Measurements from ENCODE around the gene FBF1.

Gene FBF1

DNA sequence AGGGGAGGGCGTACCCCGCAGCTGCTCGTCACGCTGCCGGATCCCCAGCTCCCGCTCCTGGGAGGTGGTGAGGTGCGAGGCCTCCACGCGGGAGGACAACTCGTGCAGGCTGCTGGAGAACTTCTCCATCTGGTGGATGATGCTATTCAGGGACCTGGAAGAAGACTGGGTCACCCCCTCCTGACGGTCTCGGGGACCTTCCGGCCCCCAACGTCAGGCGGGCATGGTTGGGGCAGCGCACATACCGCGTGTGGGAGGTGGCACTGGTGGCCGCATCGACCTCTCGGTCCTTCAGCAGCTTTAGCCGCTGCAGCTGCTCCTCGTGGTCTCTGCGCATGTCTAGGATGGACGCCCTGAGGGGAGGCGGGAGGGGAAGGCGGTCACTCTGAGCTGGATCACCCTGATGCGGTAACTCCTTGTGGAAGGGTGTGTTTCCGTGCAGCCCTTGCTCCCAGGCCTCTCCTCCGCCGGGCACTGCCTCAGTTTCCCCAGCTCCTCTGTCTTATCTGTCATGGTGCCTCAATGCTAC is 22.9 kb downstream of the FBF1 start:
- in situ Hi-C loops (cut with MboI; ENCODE audit: low sequenced_read_pairs) = no loop called here

DNA sequence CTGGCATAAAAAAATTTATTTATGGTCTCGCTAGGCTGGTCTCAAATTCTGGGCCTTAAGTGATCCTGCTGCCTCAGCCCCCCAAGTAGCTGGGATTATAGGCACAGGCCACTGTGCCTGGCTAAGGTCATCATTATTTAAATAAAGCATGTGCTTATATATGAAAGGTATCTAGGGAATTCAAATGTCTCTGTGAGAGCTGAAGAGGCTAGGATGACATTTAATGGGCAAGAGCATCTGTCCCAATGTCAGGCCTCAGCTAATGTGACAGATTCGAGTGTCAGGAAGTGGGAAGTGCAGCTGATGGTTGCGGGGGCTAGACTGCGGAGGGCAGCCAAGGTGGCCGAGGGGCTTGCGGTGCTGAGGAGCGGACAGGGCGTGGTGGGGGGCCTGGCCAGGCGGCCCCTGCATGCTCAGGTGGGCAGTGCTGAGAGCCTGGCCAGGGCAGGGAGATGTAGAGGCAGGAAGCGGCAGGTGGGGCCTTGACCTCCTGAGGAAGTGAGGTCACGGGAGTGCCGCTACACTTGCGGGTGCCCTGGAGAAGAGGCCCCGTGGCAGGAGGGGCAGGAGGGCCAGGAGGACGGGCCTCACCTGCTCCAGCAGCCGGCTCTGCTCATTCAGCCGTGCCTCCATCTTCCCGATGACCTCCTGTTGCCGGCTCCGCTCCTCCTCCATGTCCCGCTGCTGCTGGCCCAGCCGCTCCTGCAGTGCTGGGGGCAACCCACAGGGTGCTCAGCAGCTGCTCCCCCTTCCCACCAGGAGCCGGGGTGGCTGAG is 23.5 kb downstream of the FBF1 start:
- in situ Hi-C loops (cut with MboI; ENCODE audit: low sequenced_read_pairs) = no loop called here

DNA sequence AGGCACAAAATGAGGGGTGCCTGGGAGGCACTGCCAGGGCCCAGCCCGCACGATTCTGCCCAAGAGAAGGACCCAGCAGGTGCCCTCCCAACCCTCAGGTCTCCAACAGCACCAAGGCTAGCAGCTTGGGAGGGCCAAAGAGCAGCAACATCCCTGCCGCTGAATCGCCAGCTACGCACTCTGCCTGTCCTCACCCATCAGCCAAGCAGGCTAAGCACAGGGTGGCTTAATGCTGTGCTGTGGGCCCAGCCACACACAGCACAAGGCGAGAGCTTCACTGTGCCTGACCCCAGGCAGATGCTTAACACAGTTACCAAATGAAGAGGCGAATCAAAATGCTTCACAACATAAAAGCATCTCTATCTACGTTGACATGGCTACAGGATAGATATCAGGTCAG is 25.6 kb downstream of the FBF1 start:
- in situ Hi-C loops (cut with MboI; ENCODE audit: low sequenced_read_pairs) = no loop called here

DNA sequence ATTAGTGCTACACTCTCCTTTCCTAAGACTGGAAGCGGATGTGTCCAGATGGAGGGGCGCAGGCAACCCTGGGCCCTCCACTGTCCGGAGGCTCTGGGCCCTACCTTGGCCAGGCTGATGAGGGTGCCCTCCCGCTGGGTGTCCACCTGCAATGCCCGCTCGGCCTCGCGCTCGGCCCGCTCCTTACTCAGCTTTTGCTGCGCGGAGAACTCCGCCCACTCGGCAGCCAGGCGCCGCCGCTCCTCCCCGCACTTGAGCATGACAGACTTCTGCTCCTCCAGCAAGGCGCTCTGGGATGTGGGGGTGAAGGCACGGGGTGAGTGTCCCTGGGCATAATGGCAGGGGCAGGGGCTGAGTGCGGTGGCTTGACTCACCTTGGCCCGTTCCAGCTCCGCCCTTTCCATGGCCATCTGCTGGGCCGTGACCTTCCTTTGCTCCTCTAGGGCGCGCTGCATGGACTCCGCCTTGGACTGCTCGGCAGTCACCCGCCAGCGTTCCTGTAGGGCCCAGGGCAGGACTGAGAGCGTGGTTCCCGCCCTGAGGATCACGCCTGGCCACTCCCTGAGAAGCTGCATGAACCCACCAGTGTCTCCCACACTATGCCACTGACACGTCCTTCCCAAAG is 26.1 kb downstream of the FBF1 start:
- in situ Hi-C loops (cut with MboI; ENCODE audit: low sequenced_read_pairs) = no loop called here

DNA sequence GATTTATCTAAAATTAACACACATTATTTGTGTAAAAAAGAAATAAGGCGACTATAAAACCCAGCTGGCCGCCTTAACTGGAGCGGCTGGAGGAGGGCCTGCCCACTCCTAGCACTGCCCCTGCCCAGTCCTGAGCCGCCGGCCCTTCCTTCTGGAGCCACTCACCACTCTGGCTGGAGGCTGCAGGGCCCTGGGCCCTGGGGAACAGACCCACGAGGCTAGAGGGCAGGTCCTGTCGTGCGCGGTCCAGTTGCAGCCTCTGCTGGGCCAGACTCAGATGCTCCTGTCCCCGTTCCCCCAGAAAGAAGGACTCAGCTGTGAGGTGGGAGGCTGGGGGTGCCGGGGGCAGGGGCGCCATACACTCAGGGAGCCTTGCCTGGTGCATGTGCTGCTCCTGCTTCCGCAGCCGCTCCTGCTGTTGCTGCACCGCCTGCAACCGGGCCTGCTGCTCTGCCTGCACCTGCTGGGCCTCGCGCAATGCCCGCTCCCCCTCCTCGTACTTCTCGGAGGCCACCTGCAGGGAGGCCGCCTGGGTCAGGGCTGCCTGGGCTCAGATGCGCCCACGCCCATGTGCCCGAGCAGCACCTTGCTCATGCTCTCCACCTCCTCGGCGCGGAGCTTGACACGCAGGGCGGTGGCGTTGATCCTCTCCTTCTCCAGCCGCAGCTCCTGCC is 27.2 kb downstream of the FBF1 start:
- in situ Hi-C loops (cut with MboI; ENCODE audit: low sequenced_read_pairs) = no loop called here

DNA sequence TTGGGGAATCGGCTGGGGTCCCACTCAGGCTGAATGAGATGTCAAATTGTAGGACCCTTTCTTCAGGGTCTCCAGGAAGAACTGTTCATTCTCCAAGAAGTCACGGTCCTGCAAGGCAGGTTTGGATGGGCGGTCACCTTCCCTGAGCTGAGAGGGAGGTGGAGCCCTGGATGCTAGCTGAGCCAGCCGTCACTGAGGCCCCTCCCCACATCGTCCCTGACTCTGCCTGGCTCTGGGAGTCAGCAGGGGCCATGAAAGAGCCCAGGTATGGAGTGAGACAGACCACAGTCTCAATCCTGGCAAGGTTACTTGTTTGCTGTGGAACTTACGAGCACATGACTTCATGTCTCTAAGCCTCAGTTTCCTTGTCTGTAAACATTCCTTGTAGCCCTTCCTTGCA is 30.1 kb downstream of the FBF1 start:
- in situ Hi-C loops (cut with MboI; ENCODE audit: low sequenced_read_pairs) = no loop called here

DNA sequence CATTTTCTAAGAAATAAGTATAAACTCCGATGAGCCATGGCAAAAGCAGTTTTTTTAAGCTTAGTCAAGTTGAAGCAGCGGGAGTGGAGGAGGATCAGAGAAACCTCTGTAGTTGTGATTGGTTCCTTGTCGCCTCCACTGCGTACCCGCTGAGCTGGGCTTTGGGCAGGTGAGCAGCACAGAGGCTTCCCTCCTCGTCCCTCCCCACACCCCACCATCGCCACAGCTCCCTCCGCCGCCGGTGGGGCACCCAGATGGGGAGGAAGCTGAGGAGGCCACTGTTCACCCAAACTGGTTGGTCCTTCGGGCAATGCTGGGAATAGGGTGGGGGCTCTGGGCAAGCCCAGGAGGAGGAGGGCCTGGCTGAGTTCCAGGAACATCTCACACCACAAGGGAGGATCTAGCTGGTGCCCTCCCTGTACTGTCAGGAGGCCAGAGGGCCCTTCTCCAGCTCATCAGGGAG is 31.0 kb downstream of the FBF1 start:
- in situ Hi-C loops (cut with MboI; ENCODE audit: low sequenced_read_pairs) = no loop called here

DNA sequence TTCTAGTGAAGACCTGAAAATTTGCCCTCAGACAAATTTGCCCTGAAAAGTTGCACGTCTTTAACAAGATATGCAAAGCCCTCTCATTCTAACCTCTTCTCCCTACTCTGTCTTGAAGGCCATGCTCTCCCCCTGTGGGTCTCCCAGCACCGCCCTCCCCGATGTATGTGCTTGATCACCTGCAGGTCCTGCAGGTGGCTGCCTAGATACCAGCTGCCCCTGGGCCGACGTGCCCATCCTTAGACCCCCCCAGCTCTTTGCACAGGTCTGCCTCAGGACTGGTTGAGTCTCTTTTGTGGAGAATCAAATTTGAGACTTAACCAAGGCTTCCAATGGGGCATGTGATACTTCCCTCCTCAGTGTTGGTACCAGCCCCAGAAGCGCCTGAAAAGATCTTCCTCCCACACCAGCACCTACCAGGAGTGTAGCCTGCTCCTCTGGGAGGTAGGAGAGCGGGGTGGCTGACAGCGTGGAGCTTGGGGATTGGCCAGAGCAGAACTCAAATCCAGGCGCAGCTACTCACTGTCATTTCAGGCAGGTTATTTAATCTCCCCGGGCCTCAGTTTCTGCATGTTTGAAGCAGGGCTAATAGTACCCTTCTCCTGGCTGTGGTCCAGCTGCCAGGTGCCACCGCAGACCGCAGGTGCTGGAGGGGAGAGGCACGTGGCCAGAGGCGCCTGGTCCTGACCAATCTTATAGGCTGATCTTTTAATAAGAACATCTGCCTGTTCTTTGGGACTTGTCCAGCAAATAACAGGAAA is 31.6 kb downstream of the FBF1 start:
- in situ Hi-C loops (cut with MboI; ENCODE audit: low sequenced_read_pairs) = no loop called here

DNA sequence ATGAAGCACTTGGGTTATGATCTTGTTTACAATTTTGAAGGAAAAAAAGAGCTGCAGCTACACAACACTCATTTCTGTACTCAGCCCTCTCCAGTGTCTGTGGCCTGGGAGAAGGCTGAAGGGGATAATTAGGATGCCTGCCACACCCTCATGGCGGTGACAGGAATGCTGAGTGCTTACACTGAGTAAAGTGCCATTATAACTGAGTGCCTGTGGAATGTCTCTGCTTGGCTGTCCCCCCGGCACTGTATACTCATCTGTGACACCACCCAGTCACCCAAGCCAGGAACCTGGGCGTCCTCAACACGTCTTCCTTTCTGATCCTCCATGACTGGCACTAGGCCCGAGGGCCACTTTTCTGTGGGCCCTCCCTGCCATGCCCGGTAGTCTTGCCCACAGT is 32.6 kb downstream of the FBF1 start:
- in situ Hi-C loops (cut with MboI; ENCODE audit: low sequenced_read_pairs) = no loop called here

DNA sequence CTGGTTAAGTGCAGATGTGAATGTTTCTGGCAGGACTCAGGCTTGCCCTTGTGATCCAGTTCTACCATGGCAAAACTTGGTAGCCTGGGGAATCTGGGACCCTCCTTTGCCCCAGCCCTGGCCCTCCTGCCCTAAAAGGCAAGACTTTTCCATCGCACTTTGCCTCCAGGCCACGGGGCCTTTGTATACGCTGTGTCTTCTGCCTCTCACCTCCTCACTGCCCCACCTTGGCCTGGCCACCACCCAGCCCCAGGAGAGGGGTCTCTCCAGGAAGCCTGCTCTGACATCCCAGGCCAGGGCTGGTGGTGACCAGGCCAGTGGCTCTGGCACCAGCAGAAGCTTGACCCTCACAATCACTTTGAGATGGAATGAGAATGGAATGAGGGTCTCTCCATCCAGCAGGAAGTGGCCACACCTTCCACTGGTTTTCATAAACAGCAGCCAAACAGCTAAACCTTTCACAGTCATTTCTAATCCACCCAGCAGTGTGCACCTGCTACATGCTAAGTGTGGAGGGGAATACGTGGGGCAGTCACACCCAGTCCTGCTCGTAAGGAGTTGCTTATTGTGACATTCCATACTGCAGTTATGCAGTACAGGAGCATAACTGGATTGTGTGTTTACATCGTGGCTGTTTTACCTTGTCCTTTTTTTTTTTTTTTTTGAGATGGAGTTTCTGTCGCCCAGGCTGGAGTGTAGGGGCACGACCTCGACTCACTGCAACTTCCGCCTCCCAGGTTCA is 34.5 kb downstream of the FBF1 start:
- in situ Hi-C loops (cut with MboI; ENCODE audit: low sequenced_read_pairs) = no loop called here

DNA sequence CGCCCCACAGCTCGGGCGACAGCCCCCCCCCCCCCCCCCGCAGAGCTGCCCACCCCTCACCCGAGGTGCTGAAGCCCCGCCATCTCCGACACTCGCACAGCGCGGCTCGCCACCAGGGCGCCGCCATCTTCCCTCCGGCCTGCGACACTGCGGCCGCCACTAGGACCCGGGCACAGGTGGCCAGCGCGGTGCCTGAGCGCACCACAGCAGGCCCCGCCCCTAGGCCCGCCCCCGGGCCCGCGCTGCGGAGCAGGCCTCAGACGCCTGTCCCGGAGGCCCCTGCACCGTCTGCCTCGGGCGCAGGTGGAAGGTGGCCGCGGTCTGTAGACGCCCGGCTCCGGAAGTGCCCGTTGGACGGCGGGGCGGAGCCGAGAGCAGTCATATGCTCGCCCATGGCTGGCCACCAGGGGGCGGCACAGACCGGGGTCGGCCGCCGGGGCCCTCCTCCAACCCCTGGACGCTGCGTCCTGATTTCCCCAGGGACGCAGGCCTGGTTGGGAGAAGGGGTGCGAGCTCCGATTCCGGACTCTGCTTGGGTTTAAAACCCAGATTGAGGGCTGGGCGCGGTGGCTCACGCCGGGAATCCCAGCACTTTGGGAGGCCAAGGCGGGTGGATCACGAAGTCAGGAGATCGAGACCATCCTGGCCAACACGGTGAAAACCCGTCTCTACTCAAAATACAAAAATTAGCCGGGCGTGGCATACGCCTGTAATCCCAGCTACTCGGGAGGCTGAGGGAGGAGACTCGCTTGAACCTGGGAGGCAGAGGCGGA is 35.9 kb downstream of the FBF1 start, which contains the start of gene MRPL38:
MRPL38 (minus strand) TSS at position 136 of the 773 bp plus-strand sequence; CDS start at position 127, 9 bp downstream.
- in situ Hi-C loops (cut with MboI; ENCODE audit: low sequenced_read_pairs) = no loop called here

DNA sequence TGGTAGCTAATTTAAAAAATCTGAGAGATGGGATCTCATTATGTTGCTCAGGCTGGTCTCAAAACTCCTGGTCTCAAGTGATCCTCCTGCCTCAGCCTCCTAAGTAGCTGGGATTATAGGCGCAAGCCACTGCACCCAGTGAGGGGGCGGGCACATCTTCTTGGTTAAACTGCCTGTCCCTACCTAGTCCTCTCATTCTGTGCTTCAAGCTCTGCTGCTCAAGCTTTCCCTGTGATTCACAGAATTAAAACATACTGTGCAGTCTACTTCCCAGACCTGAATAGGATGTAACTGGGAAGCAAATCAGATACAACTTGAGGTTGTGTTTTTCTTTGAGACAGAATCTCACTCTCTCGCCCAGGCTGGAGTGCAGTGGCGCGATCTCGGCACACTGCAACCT is 38.4 kb downstream of the FBF1 start:
- in situ Hi-C loops (cut with MboI; ENCODE audit: low sequenced_read_pairs) = no loop called here

DNA sequence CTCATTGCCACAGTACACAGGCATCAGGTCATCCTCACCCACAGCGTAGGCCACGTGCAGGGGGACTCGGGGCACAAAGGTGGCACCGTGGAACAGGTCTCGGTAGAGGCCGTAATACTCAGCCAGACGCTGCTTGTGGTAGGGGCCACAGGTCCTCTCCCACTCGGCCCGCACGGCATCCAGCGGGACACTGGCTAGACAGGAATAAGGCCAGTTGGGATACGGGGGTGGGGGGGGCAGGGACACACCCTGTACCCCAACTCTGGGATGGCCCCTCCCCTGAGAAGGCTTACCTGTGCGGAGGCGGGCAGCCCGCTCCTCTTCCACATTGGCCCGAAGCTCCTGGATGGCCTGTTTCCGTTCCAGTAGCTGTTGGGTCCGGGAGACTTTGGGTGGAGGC is 39.1 kb downstream of the FBF1 start:
- in situ Hi-C loops (cut with MboI; ENCODE audit: low sequenced_read_pairs) = no loop called here

DNA sequence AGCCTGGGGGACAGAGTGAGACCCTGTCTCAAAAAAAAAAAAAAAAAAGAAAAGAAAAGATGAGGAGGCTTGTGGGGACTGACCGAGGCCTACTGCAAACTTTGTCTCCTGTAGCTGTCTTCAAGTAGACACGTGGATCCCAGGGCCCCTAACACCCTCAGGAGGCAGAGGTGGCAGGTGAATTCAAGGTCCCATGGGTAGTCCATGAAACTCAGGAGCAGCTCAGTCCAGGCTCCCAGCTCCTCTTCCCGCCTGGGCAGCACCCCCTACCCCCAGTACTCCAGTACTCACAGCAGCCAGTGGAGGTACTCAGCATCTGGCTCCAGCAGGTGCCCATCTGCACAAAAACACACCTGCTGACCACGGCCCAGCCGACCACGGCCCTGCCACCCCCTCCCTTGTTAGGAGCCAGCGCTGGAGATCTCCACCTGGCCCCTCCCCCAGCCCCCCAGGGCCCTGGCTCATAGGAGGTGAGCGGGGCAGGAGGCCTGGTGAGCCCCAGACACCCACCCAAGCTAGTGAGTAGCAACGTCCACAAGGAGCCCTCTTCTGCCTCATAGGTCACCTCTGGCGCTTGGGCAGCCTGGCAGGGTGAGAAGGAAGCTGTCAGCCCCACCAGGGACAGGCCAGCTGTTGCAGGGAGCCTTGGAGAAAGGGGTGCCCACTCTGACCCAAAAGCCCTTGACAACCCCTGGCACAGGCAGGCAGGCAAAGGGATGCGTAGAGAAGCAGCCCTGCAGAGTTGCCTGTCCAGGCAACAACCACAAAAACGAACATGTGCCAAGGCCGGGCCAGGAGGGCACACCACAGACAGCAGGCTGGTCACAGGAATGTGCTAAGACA is 39.9 kb downstream of the FBF1 start:
- in situ Hi-C loops (cut with MboI; ENCODE audit: low sequenced_read_pairs) = no loop called here

DNA sequence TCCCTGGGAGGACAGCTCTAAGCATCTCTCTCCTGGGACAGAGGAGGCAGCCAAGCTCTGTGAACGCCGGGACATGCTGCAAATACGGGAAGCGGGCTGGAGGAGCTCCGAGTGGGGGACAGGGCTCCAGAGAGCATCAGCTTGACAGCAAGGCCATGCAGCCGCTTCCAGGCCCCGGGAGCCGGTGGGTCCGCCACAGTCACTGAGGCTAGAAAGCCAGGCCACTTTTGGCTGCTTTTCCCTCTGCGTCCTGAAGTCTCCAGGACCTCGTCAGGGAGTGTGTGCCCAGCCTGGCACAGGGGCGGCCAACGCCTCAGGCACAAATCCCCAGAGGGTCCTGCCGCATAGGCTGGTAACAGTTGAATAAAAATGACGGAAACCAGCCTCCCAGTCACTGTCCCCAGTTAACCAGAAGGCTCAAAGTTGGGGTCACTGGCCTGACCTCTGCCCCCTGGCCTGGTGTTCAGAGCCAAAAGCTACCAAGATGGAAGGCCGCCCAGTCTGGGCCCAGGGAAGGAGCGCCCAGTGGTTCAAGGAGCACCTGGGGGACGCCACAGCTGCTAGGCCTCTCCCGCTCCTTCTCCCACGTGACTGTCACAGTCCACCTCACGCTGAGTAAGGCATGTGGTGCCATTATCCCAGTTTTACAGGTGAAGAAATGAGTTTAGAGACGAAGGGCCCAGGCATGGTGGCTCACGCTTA is 40.9 kb downstream of the FBF1 start:
- in situ Hi-C loops (cut with MboI; ENCODE audit: low sequenced_read_pairs) = no loop called here

DNA sequence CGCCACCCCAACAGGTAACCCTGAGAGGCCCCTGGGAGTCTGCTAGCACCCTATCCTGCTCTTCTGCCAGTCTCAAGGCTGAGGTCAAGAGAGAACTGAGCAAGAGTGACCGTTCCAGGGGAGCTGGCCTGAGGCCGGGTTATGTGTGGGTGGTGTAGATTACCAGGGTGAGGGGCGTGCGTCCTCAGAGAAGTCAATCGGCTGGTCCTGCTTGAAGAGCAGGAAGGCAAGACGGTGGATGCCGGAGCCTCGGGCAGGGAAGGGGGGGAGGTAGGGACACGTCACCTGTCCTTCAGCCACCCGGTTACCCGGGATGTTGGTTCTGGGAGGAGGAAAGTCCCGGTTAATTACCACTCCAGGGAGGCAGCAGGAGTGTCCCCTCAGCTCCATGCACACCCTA is 41.5 kb downstream of the FBF1 start:
- in situ Hi-C loops (cut with MboI; ENCODE audit: low sequenced_read_pairs) = no loop called here

DNA sequence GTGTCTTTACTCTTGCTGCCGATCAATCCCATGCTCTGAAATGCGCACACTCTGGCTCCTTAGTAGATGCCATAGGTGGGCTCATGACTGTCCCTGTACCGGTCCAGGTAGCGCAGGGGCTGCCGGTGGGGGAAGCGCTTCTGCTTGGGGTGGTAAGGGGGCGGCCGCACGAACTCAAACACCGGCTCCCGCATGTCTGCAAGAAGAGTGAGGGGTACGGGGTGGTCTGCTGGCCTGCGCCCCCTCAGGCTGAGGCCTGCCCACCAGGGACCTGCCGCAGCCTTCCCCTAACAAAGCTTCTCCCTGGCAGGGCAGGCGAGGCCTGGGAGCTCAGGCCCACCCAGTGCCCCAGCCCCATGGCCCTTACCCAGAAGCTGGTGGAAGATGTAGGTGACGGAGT is 42.1 kb downstream of the FBF1 start:
- in situ Hi-C loops (cut with MboI; ENCODE audit: low sequenced_read_pairs) = no loop called here

DNA sequence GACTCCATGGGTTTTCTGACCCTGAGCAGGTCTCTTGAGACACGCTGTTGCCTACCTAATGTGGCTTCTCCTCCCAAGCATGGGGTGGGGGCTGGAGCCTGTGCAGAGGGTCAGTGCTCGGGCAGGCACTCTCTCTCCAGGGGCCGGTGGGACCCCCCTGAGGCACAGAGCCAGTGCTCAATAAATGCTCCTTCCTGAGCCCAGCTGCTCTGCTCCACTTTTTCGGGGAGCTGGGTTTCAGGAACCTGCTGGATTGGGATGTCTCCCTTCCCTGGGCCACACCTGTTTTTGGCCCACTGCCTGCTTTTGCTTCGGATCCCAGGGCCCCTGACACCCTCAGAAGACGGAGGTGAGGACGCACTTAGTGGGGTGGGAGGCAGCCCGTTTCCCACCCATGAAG is 42.8 kb downstream of the FBF1 start:
- in situ Hi-C loops (cut with MboI; ENCODE audit: low sequenced_read_pairs) = no loop called here
